Keratinocyte (primary cell): ENCODE data around the gene SLC25A43. TPM values are rescaled to one million over a fixed set of nuclear protein-coding genes. Genes with fewer than 3 reads are reported as not detected.

Experiments
- DNase-seq: peaks from one replicate; pipeline ENCODE4 v3.0.0-alpha.2; 2011; ENCODE audit warnings: low read depth, missing footprints, low spot score
- FAIRE-seq: peaks from 2 replicates; lab custom pipeline; 2011; peaks lifted over from hg19 to GRCh38; lab: Jason Lieb, UNC
- H2AFZ ChIP-seq: 2 replicates; pipeline ENCODE4 v1.6.0; 2012; ENCODE audit warnings: low read length, control low read depth, inconsistent platforms; ENCODE audit not compliant: control insufficient read depth
- H3K27ac ChIP-seq: 2 replicates; pipeline ENCODE4 v1.5.1; 2011; ENCODE audit warnings: low read length; ENCODE audit not compliant: control insufficient read depth, insufficient read depth
- H3K27me3 ChIP-seq: 3 replicates; pipeline ENCODE4 v1.6.0; 2011; ENCODE audit warnings: low read length; ENCODE audit not compliant: control insufficient read depth, insufficient read depth; ENCODE audit errors: extremely low read depth
- H3K36me3 ChIP-seq, 2 experiments: 2 replicates in 1 of 2; 3 replicates in 1 of 2; pipeline ENCODE4 v1.5.1; 2011; ENCODE audit warnings: low read length in 2 of 2, mild to moderate bottlenecking in 1 of 2; ENCODE audit not compliant: control insufficient read depth in 2 of 2, insufficient read depth in 2 of 2; ENCODE audit errors: extremely low read depth in 1 of 2
- H3K4me1 ChIP-seq: 3 replicates; pipeline ENCODE4 v1.5.1; 2011; ENCODE audit warnings: low read length; ENCODE audit not compliant: control insufficient read depth, insufficient read depth; ENCODE audit errors: extremely low read depth
- H3K4me2 ChIP-seq: 3 replicates; pipeline ENCODE4 v1.6.0; 2011; ENCODE audit warnings: low read depth, low read length; ENCODE audit not compliant: control insufficient read depth, insufficient read depth; ENCODE audit errors: extremely low read depth
- H3K4me3 ChIP-seq, 3 experiments: fragments of 200-600 bp in 1 of 3; sonication (generic) in 1 of 3; 2 replicates in 2 of 3; 3 replicates in 1 of 3; pipeline ENCODE4 v1.5.1; 2011 to 2016; ENCODE audit warnings: low read length in 3 of 3, mild to moderate bottlenecking in 3 of 3, control low read depth in 2 of 3, inconsistent platforms in 1 of 3, low read depth in 1 of 3, mixed read lengths in 1 of 3, mixed run types in 1 of 3, moderate library complexity in 1 of 3; ENCODE audit not compliant: control insufficient read depth in 2 of 3, insufficient read depth in 2 of 3; ENCODE audit errors: extremely low read depth in 1 of 3
- H3K79me2 ChIP-seq: 2 replicates; pipeline ENCODE4 v1.6.0; 2012; ENCODE audit warnings: low read length; ENCODE audit not compliant: control insufficient read depth, insufficient read depth
- H3K9ac ChIP-seq: 3 replicates; pipeline ENCODE4 v1.6.0; 2011; ENCODE audit warnings: low read length; ENCODE audit not compliant: control insufficient read depth, insufficient read depth; ENCODE audit errors: extremely low read depth
- H3K9me1 ChIP-seq: 3 replicates; pipeline ENCODE4 v1.6.0; 2011; ENCODE audit warnings: low read length; ENCODE audit not compliant: control insufficient read depth, insufficient read depth; ENCODE audit errors: extremely low read depth
- H3K9me3 ChIP-seq: 2 replicates; pipeline ENCODE4 v1.5.1; 2012; ENCODE audit warnings: low read depth, low read length; ENCODE audit not compliant: control insufficient read depth
- H4K20me1 ChIP-seq: 3 replicates; pipeline ENCODE4 v1.6.0; 2011; ENCODE audit warnings: low read length; ENCODE audit not compliant: control insufficient read depth, insufficient read depth; ENCODE audit errors: extremely low read depth
- EZH2 ChIP-seq: IDR thresholded peaks from one replicate; pipeline ENCODE4 v1.6.1; 2012; ENCODE audit warnings: inconsistent platforms, mild to moderate bottlenecking, low read length, moderate library complexity
- dilution Hi-C: fragments of 300-500 bp; cut with MboI; formaldehyde crosslinking; loops from one replicate; pipeline ENCODE4 v1.7.0; 2020; ENCODE audit warnings: low sequenced_read_pairs; ENCODE audit not compliant: extremely low pct_ligation_motif_present
- polyA plus RNA-seq, 5 experiments: library from polyadenylated mRNA; depleted of rRNA in 3 of 5; stranded (reverse) in 3 of 5; stranded (forward) in 1 of 5; unstranded in 1 of 5; fragments of >200 nt; gene quantifications; 1 replicate in 1 of 5; 2 replicates in 3 of 5; 3 replicates in 1 of 5; pipeline versions ENCODE4 v1.2.1 to v1.2.3, GENCODE V29; 2011 to 2012; ENCODE audit warnings: missing spikeins in 2 of 5, low read depth in 1 of 5, low replicate concordance in 1 of 5
- TF ChIP-seq, protein P1 (sequence below), 3 experiments: IDR thresholded peaks in 1 of 3; conservative IDR thresholded peaks in 1 of 3; optimal IDR thresholded peaks in 1 of 3; 2 replicates in 2 of 3; 3 replicates in 1 of 3; pipeline versions ENCODE3 to v1.5.1; 2011; ENCODE audit warnings: low read length in 3 of 3, mild to moderate bottlenecking in 3 of 3, moderate library complexity in 2 of 3, control low read depth in 1 of 3, inconsistent platforms in 1 of 3; ENCODE audit not compliant: insufficient read depth in 2 of 3; ENCODE audit errors: extremely low read depth in 1 of 3

The SLC25A43 gene
- polyA plus RNA-seq, 1 donor (not counting 4 experiments of a cell fraction or from before 2014, with no cell fraction given): 23.0 TPM

- Histone ChIP-seq H3K36me3 (no peaks in the 10 kb centered on the region), H3K9me1 (no peaks in the 10 kb centered on the region), H3K9me3 (no peaks in the 10 kb centered on the region), H3K79me2 (no peaks in the 10 kb centered on the region), H3K9ac (no peak overlapping the region), H3K4me3 (no peak overlapping the region), H3K27me3 (no peaks in the 10 kb centered on the region), H3K4me2 (peak overlapping the region; percentile 40), H2AFZ (no peak overlapping the region), H3K27ac (peak overlapping the region; percentile 83), H4K20me1 (no peaks in the 10 kb centered on the region), H3K4me1 (peaks cover 42% of the 10 kb centered on the region)
- no peak for DNase-seq
- FAIRE-seq: no peak
- dilution Hi-C loops: no loop called here
- TF ChIP-seq, protein P1, sequence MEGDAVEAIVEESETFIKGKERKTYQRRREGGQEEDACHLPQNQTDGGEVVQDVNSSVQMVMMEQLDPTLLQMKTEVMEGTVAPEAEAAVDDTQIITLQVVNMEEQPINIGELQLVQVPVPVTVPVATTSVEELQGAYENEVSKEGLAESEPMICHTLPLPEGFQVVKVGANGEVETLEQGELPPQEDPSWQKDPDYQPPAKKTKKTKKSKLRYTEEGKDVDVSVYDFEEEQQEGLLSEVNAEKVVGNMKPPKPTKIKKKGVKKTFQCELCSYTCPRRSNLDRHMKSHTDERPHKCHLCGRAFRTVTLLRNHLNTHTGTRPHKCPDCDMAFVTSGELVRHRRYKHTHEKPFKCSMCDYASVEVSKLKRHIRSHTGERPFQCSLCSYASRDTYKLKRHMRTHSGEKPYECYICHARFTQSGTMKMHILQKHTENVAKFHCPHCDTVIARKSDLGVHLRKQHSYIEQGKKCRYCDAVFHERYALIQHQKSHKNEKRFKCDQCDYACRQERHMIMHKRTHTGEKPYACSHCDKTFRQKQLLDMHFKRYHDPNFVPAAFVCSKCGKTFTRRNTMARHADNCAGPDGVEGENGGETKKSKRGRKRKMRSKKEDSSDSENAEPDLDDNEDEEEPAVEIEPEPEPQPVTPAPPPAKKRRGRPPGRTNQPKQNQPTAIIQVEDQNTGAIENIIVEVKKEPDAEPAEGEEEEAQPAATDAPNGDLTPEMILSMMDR (optimal IDR thresholded peaks at IDR 0.05 in 1 of 3, IDR thresholded peaks at IDR 0.05 in 1 of 3, conservative IDR thresholded peaks at IDR 0.05 in 1 of 3; ENCODE audit: extremely low read depth in 1 of 3, insufficient read depth in 2 of 3, low read length in 3 of 3): no peak
- TF ChIP-seq EZH2: no peak
Measured at GRCh38 chrX:119500061-119500800, 101.1 kb downstream of the SLC25A43 start.

DNA sequence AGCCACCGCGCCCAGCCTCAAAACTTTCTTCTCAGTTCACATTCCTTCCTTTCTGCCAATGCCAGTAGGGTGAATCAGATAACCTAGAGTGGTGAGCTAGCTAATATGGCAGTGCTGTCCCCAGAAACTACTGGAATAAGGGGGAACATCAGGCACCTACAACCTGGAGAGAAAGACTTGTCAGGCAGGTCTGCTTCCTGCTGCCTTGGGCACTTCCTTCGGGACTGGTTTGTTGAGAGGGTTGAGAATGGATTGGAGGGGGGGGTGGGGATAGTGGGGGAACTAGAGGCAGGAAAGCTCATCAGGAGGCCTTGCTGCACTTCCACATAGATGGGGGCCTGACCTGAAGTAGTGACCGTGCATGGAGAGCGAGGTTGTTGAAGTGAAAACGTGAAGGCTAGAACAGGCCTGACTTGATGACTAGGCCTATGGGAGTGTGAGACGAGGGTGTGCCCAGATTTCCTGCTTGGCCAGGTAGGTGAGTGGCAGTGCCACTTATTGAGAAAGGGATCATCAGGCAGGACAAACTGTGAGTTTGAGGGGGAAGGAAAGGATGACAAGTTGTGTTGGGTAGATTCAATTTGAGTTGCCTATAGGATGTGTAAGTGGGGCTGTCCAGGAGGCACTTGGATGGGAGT is 102.5 kb downstream of the SLC25A43 start:
- Histone ChIP-seq H3K4me1 (peaks cover 33% of the 10 kb centered on the region), H3K27ac (peak overlapping the region; percentile 83), H3K27me3 (no peaks in the 10 kb centered on the region), H3K4me3 (no peak overlapping the region), H4K20me1 (no peaks in the 10 kb centered on the region), H3K9me1 (no peaks in the 10 kb centered on the region), H3K9ac (no peak overlapping the region), H3K9me3 (no peaks in the 10 kb centered on the region), H3K4me2 (no peak overlapping the region), H3K36me3 (no peaks in the 10 kb centered on the region), H2AFZ (no peak overlapping the region), H3K79me2 (no peaks in the 10 kb centered on the region)
- DNase-seq: no peak
- no peak for FAIRE-seq
- no peak for TF ChIP-seq EZH2
- TF ChIP-seq, protein P1 (optimal IDR thresholded peaks at IDR 0.05 in 1 of 3, IDR thresholded peaks at IDR 0.05 in 1 of 3, conservative IDR thresholded peaks at IDR 0.05 in 1 of 3; ENCODE audit: extremely low read depth in 1 of 3, insufficient read depth in 2 of 3, low read length in 3 of 3): no peak
- dilution Hi-C loops: no loop called here
